HG02884 (cell line): Measurements from ENCODE around the gene CHRNA5.
"Not testable (repeated sequence)": the region's sequence is repeated elsewhere in the genome, so short reads cannot be mapped to it uniquely, and the experiment has no call there.

Experiments
- ATAC-seq: cut with Tn5 transposase; IDR thresholded peaks from one replicate; pipeline ENCODE4 v1.9.1; 2021; ENCODE audit warnings: mild to moderate bottlenecking, moderate library complexity; ENCODE audit not compliant: unreplicated experiment

CHRNA5 gene

DNA sequence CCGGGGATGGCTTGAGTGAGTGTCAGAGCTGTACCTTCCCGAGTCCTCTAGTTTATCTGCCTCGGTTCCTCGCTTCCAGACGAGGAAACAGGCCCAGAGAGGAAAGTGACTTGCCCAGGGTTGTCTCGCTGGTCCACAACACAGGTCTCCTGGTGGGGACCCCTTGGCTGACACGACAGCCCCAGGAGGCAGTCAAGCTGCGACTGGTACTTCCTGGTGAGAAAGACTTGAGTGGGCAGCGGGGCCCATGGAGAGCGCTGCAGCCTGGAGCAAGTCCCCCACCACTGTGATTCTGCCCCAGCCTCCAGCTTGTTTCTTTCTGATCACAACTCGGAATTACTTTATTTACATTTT lies 600 bp upstream of the CHRNA5 start:
- no peak for ATAC-seq

DNA sequence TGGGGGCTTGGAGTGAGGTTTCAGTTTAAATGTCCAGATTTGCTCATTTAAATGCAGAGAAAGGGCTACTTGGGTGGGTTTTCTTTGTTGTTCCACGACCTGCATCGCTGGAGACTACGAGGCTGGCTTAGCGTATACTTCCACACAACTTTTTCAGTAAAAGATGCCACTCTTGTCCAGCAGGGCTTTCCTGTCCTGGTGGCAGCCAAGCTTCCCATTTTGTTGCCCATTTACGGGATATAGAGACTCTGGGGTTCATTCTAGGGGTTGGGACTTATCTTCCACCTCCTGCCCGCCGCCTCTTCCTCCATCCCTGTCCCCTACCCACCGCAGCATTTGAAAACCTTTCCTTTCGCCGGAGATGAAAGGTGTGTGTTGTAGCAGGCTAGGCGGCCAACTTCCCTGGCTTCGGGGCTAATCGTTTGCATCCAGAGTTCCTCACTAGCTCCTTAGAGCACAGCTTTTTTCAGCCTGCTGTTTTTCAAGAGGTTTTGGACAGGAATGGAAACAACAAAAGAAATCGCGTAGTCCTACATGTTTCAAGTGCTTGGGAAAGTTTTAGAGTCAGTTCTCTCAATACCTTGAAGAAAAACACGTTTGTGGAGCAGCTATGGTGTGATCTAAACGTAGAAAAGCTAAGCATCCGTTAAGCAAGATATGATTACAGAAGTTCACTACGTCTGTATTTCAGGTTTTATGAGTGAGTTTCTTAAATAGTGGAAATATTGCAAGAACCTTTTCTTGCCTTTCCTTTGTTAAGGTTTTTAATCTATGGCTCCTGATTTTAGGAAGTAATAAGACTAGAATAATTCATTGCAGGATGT lies 843 bp downstream of the CHRNA5 start:
- peak; percentile 21 for ATAC-seq

DNA sequence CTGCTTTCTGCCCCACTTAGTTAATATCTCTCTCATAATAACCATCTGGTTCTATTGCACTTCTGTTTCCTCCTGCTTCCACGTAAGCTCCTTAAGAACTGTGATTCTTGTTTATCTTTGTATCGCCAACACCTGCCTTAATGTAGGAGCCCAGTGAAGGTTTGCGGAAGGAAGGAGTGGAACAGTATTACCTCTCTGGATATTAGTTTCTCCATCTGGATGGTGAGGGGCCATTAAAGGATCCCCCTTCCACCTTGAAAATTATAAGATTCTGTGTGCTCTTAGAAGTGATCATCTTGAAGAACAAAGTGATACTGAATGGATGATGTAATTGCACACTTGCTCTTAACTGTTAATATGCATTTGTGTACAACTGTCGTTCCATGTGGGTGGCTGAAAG lies 2.2 kb downstream of the CHRNA5 start:
- ATAC-seq = no peak

DNA sequence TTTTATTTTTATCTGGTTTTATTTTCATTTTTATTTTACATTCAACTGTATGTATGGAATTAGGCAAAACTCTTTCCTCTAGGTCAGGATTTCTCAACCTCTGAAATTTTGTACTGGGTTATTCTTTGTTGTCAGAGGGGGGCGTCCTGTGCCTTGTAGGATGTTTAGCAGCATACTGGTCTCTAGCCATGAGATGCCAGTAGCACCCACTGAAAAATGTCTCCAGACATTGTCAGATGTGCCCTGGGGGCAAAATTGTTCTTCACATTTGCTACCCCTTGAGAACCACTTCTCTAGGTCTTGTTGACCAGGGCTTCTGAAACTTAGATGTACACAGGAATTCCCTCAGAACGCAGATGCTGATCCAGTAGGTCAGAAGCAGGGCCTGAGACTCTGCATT lies 5.4 kb downstream of the CHRNA5 start:
- no peak for ATAC-seq

DNA sequence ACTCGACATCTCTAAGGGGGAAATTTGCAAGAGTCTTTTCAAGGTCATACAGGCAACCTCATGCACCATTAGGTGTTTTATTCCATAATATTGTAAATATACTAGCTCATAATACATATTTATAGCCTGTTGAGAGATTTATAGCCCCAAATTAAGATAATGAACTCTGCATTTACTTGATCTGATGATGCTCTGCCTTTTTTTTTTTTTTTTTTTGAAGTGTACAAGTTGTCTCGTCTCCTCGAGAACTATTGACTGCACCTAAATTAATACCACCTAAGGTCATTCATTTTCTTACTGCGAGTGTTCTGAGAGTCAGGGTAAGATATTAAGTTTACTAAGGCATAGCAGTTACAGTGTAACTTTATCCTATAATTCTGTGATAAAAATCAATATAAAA lies 6.1 kb downstream of the CHRNA5 start:
- no peak for ATAC-seq

DNA sequence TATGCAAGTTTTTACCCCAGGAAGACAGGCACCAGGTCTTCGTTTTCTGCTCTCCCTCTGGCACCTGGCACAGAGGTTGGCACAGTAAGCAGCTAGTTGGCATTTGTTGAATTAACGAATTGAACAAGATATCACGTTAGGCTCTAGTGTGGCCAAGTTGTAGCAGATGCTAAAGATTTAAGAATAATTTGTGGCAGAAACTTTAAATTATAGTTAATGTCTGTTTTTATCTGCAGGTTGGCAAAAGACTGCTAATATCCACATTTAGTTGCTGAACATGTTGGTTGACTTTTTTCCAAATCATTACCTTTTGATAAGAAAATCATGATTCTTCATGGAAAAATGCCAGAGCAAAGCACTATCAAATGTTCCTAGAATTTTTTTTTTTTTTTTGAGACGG lies 8.1 kb downstream of the CHRNA5 start:
- no peak for ATAC-seq

DNA sequence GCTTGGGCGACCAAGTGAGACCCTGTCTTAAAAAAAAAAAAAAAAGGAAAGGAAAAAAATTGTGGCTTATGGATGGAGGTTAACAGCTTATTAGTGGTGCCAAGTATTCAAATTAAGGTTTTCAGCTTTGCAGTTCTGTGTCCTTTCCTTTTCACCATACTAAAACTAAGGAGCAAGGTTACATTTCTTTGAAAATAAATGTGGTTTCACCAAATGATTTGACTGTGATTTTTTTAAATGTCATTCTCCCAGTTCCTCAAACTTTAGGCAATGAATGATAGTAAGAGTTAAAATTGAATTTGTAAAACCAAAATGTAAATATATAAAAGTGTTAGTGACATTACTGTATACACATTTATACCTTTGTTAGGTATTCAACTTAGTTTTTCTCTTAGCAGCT lies 9.6 kb downstream of the CHRNA5 start:
- no peak for ATAC-seq

DNA sequence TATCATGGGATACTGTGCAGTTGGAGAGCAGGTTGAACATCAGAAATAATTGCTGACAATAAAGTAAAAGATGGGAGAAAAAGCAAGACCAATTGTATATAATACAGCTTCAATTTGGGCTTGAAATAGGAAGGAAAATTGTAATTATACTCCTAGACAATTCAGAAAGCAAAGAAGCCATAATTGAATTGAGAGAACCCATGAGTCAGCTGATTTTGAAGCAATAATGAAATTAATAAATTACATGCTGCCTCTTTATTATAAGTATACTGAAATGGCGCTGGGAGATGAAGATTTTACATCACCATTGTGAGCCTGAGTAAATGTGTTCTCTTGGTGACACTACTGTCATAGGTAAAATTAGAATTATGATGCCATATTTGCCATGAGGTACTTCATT lies 32.3 kb downstream of the CHRNA5 start:
- no peak for ATAC-seq

DNA sequence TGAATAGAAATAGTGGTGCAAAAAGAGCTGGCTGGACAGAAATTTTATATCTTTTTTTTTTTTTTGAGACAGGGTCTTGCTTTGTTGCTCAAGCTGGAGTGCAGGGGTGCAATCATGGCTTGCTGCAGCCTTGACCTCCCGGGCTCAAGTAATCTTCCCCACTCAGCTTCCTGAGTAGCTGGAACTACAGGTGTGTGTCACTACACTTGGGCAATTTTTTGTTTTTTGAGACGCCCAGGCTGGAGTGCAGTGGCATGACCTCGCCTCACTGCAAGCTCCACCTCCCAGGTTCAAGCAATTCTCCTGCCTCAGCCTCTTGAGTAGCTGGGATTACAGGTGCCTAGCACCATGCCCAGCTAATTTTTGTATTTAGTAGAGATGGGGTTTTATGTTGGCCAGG lies 33.0 kb downstream of the CHRNA5 start:
- ATAC-seq = no peak

DNA sequence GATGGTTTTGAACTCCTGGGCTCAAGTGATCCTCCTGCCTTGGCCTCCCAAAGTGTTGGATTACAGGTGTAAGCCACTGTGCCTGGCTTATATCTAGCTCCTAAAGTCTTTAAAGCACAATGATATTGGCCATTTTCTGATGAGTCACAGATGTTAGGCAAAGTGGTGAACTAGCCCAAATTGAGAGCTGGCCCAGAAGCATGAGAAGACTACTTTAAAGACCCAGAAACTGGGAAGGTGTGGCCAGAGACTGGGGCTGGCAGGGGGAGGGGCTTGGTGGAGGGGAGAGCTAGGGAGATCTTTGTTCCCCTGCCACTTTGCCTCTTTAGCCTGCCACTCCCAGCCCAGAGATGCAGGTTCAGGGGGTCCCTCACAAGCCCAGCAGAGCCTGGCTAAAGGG lies 33.9 kb downstream of the CHRNA5 start:
- ATAC-seq = no peak

DNA sequence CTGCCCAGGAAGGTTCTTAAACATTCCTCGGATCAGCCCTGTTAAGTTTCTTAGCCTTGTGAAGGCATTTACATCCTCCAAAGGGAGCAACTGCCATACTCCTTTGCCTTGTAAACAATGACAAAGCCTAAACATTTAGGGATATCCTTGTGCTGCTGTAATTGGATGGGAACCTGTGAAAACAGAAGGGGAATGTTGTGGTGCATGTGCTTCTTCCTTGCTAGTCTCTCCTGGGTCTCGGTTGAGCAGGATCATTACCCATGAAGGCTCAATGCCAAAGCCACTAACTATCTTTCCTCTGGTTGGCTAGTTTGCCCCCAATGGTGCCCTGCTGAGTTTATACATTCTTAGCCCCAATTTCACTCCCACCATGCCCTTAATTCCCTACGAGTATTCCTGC lies 38.1 kb downstream of the CHRNA5 start:
- no peak for ATAC-seq

DNA sequence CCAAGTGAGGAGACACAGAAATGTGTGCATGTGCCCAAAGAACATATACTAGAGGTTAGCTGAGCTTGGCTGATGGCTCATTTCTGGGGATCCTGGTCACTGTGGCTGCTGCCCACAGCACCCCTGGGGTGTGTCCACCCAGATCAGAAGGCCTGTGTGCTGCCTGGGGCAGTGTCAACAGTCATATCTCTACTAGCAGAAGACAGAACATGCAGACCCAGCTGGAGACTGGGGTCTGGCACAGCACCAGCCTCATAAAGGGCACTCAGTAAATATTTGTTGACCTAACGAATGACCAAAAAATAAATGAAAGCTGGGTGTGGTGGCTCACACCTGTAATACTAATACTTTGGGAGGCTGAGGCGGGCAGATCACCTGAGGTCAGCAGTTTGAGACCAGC lies 39.1 kb downstream of the CHRNA5 start:
- ATAC-seq = no peak

DNA sequence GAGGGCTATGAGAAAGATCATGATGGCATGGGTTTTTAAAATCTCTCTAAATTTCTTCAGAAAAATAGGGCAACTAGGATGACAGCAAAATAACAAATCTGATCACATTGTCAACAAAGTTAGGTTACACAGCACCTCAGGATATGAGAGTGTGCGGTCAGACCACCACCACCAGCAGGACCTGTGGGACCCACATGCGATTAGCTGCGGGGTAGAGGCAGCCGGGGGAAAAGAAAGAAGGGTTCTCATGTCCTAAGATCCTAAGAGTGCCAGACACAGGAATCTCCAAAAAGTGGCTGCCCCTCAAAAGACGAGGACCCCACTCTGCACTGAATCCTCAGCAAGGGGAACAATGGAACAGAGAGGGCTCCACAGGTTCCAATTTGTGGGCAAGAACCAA lies 39.9 kb downstream of the CHRNA5 start:
- ATAC-seq = no peak

DNA sequence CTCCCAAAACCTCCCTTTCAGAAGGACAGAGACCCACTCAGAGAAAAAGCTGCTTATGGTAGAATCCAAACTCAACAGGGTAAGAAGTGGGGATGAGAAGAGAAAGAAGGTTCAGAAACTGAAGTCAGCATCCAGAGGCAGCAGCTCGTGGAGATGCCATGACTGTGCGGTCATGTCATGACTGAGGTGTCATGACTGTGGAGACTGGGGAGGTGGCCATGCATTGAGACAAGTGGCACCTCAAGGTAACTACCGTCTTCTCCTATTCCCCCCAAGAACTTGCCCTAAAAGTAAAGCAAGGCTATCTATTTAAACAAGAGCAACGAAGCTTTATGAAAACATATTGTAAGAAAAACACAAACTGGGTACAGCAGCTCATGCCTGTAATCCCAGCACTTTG lies 40.4 kb downstream of the CHRNA5 start:
- ATAC-seq = no peak

DNA sequence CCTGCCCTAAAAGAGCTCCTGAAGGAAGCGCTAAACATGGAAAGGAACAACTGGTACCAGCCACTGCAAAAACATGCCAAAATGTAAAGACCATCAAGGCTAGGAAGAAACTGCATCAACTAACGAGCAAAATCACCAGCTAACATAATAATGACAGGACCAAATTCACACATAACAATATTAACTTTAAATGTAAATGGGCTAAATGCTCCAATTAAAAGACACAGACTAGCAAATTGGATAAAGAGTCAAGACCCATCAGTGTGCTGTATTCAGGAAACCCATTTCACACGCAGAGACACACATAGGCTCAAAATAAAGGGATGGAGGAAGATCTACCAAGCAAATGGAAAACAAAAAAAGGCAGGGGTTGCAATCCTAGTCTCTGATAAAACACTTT lies 44.2 kb downstream of the CHRNA5 start:
- ATAC-seq = not testable (repeated sequence)

DNA sequence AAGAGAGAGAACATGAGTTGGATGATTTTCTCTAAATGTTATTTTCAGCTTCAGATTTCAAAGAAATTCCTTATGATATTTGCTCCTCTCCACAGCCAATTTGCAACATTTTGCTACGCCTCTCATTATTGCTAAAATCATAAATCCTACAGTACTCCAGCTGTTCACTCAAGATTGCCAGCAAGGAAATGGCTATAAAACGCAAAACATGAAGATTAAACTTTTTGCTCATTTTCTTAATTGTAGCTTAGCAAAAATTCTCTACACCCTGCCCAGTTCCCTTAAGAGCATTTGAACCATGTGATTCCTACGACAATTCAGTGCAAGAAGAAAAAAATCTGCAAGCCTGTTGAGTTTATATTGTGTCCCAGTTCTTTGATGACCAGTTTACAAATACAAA lies 48.7 kb downstream of the CHRNA5 start:
- no peak for ATAC-seq

DNA sequence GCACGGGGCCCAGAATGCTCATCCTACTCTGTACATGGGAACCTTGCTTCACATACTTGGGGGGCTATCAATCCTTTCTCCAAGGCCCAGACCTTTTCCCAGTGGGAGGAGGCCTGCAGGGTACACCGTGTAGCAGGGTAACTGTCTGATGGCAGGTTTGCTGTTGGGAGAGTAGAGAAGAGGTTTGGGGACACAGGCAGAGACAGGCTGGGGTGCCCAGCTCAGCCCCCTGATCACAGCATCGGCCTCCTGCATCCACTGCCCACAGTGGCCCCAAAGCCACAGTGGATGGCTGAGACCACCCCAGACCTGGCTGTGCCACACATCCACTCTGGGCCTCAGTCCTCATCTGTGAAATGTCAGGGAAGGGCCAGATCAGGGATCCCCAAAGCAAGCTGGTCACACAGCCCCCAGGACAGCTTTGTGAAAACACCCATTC lies 49.9 kb downstream of the CHRNA5 start:
- no peak for ATAC-seq

DNA sequence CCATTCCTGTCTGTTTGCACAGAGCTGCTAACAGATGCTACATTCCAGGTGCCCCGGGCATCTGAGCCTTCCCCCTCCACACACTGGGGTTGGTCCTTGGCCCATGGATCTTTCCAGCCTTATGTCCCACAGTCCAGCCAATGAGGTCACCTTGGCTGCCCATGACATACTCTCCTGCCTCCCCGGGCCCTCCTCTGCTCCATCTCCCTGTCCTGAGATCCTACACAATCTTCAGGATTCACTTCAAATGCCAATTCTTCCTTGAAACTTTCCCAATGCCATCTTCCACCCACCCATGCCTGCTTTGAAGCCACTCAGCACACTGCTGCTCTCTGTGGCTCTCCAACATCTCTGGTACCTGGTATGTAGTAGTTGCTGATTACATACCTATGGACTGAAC lies 51.2 kb downstream of the CHRNA5 start:
- no peak for ATAC-seq

DNA sequence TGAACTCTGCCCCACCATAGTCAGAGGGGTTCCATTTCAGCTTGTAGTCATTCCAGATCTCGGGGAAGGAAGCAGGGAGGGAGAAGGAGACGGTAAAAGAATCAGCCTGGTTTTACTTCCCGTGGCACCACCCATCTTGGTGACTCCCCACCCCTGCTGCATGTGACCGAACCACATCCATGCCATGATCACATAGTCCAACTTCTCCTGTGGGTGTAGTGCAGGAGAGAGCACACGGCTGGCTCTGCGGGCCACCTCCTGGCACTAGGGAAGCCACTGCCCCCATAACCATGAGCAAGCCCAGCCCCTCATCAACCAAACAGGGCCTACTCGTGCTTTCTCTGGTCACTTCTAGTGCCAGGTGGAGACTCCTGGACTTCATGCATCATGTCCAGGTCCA lies 51.8 kb downstream of the CHRNA5 start:
- no peak for ATAC-seq

DNA sequence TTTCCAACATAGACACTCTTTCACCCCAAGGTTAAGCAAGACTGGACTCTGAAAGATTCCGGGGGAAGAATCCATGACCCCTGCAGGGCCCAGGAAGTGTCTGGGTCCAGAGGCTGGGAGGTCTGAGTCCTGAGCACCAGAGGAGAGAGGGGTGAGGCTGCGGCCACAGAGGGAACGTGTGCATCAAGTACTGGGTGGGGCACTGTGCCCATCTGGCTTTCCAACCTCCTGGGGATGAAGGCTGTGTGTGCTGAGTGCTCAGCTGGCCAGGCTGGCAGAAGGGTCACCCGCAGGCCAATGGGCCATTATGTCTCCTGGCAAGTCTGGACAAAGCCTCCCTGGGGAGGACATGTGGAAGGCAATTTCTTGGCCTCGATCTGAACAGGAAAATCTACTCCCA lies 52.2 kb downstream of the CHRNA5 start:
- ATAC-seq = no peak

DNA sequence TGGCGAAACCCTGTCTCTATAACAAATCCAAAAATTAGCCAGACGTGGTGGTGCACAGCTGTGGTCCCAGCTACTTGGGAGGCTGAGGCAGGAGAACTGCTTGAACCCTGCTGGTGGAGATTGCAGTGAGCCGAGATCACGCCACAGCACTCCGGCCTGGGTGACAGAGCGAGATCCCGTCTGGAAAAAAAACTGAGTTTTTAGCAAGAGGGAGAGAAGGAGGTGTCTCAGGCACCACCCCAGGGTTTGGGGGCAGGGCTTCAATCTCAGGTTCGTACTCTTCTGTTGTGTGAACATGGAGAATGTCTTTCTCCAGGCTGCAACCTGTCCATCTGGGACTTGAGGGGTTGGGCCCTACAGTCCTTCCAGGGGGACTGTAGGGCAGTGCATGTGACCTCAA lies 52.7 kb downstream of the CHRNA5 start:
- ATAC-seq = no peak

DNA sequence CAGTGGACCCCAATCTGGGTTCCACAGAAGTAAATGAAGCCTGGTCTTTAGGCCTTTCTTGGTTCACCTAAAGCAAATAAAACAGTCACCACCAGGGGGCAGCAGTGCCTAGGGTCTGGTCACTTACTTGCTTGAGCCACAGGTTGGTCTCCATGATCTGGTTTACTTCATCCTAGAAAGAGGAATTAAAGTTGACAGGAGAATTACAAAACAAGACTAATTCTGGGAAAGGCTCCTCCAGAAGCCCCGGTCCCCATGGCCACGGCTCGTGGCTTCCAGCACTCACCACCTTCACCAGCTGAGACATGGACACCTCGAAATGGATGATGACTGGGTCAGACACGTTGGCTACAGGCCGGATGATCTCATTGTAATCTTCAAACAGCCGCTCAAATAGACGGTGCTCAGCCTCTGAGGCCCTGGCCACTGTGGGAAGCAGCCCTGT lies 53.2 kb downstream of the CHRNA5 start:
- no peak for ATAC-seq
